Stomach (tissue), 4 donors: ENCODE results near the gene SH3PXD2A.

ENCODE experiments used
- POLR2A ChIP-seq, 4 donors: fragments of 450-650 bp; IDR thresholded peaks; one replicate each; pipeline ENCODE4 v1.6.1; 2016; ENCODE audit warnings: antibody characterized with exemption in 4 of 4, control low read depth in 2 of 4, mild to moderate bottlenecking in 1 of 4, moderate library complexity in 1 of 4
- POLR2AphosphoS5 ChIP-seq, 3 donors: sonication (generic); formaldehyde crosslinking; IDR thresholded peaks; one replicate each; pipeline ENCODE4 v1.6.1; 2016; ENCODE audit warnings: antibody characterized with exemption in 3 of 3
- TF ChIP-seq, protein P1 (sequence below), 7 experiments: fragments of 450-650 bp in 4 of 7; fragments of 200-600 bp in 3 of 7; sonication (generic) in 3 of 7; IDR thresholded peaks; one replicate each; pipeline ENCODE4 v1.5.1; 2016 to 2019; ENCODE audit warnings: antibody characterized with exemption in 7 of 7, control low read depth in 2 of 7, mild to moderate bottlenecking in 1 of 7

DNA sequence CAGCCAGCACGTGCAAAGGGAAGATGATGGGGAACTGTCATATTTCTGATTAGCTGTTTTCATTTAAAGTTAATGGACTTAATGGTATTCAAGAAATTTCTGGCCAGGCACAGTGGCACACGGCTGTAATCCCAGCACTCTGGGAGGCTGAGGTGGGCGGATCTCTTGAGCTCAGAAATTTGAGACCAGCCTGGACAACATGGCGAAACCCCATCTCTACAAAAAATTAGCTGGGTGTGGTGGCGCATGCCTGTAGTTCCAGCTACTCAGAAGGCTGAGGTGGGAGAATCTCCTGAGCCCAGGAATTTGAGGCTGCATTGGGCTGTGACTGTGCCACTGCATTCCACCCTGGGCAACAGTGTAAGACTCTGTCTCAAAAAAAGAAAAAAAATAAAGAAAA lies 43.9 kb upstream of the SH3PXD2A start:
- TF ChIP-seq, protein P1, sequence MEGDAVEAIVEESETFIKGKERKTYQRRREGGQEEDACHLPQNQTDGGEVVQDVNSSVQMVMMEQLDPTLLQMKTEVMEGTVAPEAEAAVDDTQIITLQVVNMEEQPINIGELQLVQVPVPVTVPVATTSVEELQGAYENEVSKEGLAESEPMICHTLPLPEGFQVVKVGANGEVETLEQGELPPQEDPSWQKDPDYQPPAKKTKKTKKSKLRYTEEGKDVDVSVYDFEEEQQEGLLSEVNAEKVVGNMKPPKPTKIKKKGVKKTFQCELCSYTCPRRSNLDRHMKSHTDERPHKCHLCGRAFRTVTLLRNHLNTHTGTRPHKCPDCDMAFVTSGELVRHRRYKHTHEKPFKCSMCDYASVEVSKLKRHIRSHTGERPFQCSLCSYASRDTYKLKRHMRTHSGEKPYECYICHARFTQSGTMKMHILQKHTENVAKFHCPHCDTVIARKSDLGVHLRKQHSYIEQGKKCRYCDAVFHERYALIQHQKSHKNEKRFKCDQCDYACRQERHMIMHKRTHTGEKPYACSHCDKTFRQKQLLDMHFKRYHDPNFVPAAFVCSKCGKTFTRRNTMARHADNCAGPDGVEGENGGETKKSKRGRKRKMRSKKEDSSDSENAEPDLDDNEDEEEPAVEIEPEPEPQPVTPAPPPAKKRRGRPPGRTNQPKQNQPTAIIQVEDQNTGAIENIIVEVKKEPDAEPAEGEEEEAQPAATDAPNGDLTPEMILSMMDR (IDR thresholded peaks at IDR 0.05) = no peak
- no peak for TF ChIP-seq POLR2A (IDR thresholded peaks at IDR 0.05)
- no peak for TF ChIP-seq POLR2AphosphoS5 (IDR thresholded peaks at IDR 0.05)
